Psoas muscle (tissue), 8 donors: Measurements from ENCODE around the gene TUBA8. TPM values are rescaled to one million over a fixed set of nuclear protein-coding genes. Genes with fewer than 3 reads are reported as not detected.
"Not testable (repeated sequence)": the region's sequence is repeated elsewhere in the genome, so short reads cannot be mapped to it uniquely, and the experiment has no call there.

Experiments
- ATAC-seq, 4 donors: fragments of 200-7000 bp; cut with Tn5 transposase; one replicate each; pipeline ENCODE4 v1.9.1; 2020; ENCODE audit warnings: moderate library complexity in 3 of 4, mild to moderate bottlenecking in 2 of 4
- DNase-seq, 2 donors: peaks; one replicate each; pipeline ENCODE4 v3.0.0-alpha.2; 2020
- H3K27ac ChIP-seq: fragments of 200-600 bp; one replicate; pipeline ENCODE4 v1.8.0; 2022
- H3K27me3 ChIP-seq, 3 donors: fragments of 200-600 bp in 1 of 3; one replicate each; pipeline versions ENCODE4 v1.6.1 to v1.8.0; 2013 to 2022; ENCODE audit warnings: low read length in 2 of 3, mild to moderate bottlenecking in 2 of 3, moderate library complexity in 1 of 3; ENCODE audit not compliant: insufficient read depth in 3 of 3
- H3K36me3 ChIP-seq, 2 donors: fragments of 200-600 bp in 1 of 2; one replicate each; pipeline versions ENCODE4 v1.6.1 to v1.8.0; 2013 to 2022; ENCODE audit warnings: low read depth in 1 of 2, mild to moderate bottlenecking in 1 of 2, moderate library complexity in 1 of 2; ENCODE audit not compliant: insufficient read depth in 1 of 2
- H3K4me1 ChIP-seq: fragments of 200-600 bp; one replicate; pipeline ENCODE4 v1.8.0; 2022
- H3K4me3 ChIP-seq: fragments of 200-600 bp; one replicate; pipeline ENCODE4 v1.8.0; 2022; ENCODE audit warnings: mild to moderate bottlenecking
- H3K9me3 ChIP-seq: fragments of 200-600 bp; one replicate; pipeline ENCODE4 v1.8.0; 2022
- WGBS, 3 donors: extraction: QIAGEN DNeasy Blood & Tissue Kit; methylation state at CpG; one replicate each; pipeline versions ENCODE4 v1.1.6 to v1.1.7; 2013; 5-methylcytosine and 5-hydroxymethylcytosine counted together
- intact Hi-C, 2 donors: fragments of 100-400 bp; cut with DNase I; formaldehyde crosslinking; loops; one replicate each; pipeline versions ENCODE4 v1.11.0 to v1.14.2; 2022
- polyA plus RNA-seq, 3 donors: library from polyadenylated mRNA; stranded (reverse); fragments of 200-250 nt; gene quantifications; one replicate each; pipeline ENCODE4 v1.2.3, GENCODE V29; 2013
- total RNA-seq, 4 donors: library from RNA; stranded (reverse); fragmentation: NEBNext Ultra II Directional in 2 of 4; extraction: Animal tissue kit (Norgen Biotek cat#: 25700) in 2 of 4; gene quantifications; one replicate each; pipeline versions ENCODE4 v1.2.1 to v1.2.4, GENCODE V29; 2021 to 2023
- donor health status: healthy with polysubstance abuse.
- donor health status: DM: no; HTN: no; CAD: no; lungs with moderate emphysema.
- donor health status: Bipolar disorder and iron deficiency.
- donor health status: healthy.
- donor health status: DM: yes; HTN: yes; CAD: no.
- donor health status: DM: no; HTN: no; CAD: no.
- donor health status: DM: no; HTN: no; CAD: no.
- donor health status: DM: yes; HTN: yes; CAD: no.

Gene TUBA8
- total and polyA plus RNA-seq, 7 donors: 38.8 to 150 (median 115) TPM

DNA sequence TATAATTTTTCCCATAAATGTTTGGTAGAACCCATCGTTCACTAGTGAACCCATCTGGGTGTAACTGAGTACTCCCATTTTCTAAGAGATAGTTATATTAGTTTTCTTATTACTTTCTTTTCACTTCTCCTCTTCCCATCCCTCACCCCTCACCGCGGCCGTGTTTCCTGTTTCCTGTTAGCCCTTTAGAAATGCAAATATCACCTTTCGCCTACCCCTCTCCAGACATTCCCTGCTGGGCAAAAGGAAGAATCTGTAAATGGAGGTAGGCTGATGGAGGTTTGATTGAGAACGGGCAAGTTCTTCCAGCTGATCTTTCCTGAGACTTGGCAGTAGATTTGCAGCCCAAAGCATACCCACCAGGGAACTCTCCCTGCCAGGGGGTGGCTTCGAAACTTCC, 54.7 kb downstream of the TUBA8 start:
- H3K27ac ChIP-seq, H3K4me3 ChIP-seq, DNase-seq, H3K9me3 ChIP-seq, H3K36me3 ChIP-seq, H3K4me1 ChIP-seq, ATAC-seq, H3K27me3 ChIP-seq, intact Hi-C loops: not testable (repeated sequence)
- 47 to 84% (median 67%) methylated on average over 1 to 2 of the region's 7 CpGs for whole genome bisulfite sequencing, 3 donors

GRCh38 chr22:18170284-18170683, 59.7 kb downstream of the TUBA8 start:
- H3K4me1 ChIP-seq, H3K9me3 ChIP-seq, H3K36me3 ChIP-seq, H3K4me3 ChIP-seq, intact Hi-C loops, H3K27me3 ChIP-seq, H3K27ac ChIP-seq, DNase-seq, ATAC-seq: not testable (repeated sequence)
- 89 to 93% (median 92%) methylated on average over 10 to 17 of the region's 17 CpGs for WGBS, 3 donors

- WGBS, 3 donors: 79 to 85% (median 81%) methylated on average over 2 to 3 of the region's 3 CpGs
- DNase-seq, H3K36me3 ChIP-seq, H3K27ac ChIP-seq, H3K27me3 ChIP-seq, intact Hi-C loops, H3K9me3 ChIP-seq, H3K4me3 ChIP-seq, H3K4me1 ChIP-seq, ATAC-seq: not testable (repeated sequence)
Observed at GRCh38 chr22:18172203-18172602, 61.6 kb downstream of the TUBA8 start.

GRCh38 chr22:18172776-18173175, 62.2 kb downstream of the TUBA8 start:
- H3K36me3 ChIP-seq, H3K9me3 ChIP-seq, ATAC-seq, H3K4me1 ChIP-seq, DNase-seq, H3K27ac ChIP-seq, intact Hi-C loops, H3K4me3 ChIP-seq, H3K27me3 ChIP-seq: not testable (repeated sequence)
- 81 to 91% (median 88%) methylated on average over 6 to 7 of the region's 8 CpGs for WGBS, 3 donors

DNA sequence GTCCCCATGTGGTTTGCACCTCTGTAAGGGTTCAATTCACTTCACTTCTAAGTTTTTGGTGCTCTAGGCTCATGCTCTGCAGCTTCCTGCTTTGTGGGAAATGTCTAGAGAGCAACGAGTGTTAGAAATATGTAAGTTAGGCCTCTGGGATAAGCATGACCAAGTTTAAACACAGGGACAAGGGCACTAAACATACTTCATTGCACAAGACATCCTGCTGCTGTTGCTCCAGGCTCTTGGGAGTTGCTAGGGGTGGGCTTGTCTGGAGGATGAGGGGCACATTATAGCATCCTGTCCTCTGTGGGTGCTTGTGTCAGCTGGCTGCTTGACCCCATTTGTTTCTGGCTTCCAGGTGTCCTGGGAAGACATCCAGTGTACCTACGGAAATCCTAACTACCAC, 62.8 kb downstream of the TUBA8 start:
- 54 to 78% (median 77%) methylated on average over 1 of the region's 2 CpGs for WGBS, 3 donors
- H3K4me3 ChIP-seq, H3K9me3 ChIP-seq, DNase-seq, H3K4me1 ChIP-seq, H3K27ac ChIP-seq, intact Hi-C loops, H3K27me3 ChIP-seq, H3K36me3 ChIP-seq, ATAC-seq: not testable (repeated sequence)

Other genes with a start within 250 kb of the TUBA8 start
- gene MICAL3, start 86.2 kb upstream of the TUBA8 start, total RNA-seq: 10 to 100 TPM; 15.5 to 38.3 (median 27.1) TPM
- gene MICAL3, start 86.2 kb upstream of the TUBA8 start, polyA plus RNA-seq: 1 to 10 TPM; 2.1 to 6.9 (median 3.5) TPM
- gene PEX26, start 32.8 kb upstream of the TUBA8 start, total RNA-seq: 10 to 100 TPM; 17.6 to 23.4 (median 19.8) TPM
- 10 to 100 TPM; 11.2 to 19.0 (median 15.2) TPM for gene PEX26, start 32.8 kb upstream of the TUBA8 start, polyA plus RNA-seq
- 1 to 10 TPM; 1.4 to 4.7 (median 2.6) TPM for gene USP18, start 39.4 kb downstream of the TUBA8 start, total RNA-seq
- gene USP18, start 39.4 kb downstream of the TUBA8 start, polyA plus RNA-seq: 1 to 10 TPM; 1.6 to 4.8 (median 3.2) TPM